GM18858 (cell line): ENCODE data around the gene ITPR1.

Experiments used
- ATAC-seq: cut with Tn5 transposase; IDR thresholded peaks from one replicate; pipeline ENCODE4 v1.9.1; 2021; ENCODE audit not compliant: unreplicated experiment

ITPR1 gene

GRCh38 chr3:4838621-4839022 is 345.5 kb downstream of the ITPR1 start:
- peak; percentile 78 for ATAC-seq

DNA sequence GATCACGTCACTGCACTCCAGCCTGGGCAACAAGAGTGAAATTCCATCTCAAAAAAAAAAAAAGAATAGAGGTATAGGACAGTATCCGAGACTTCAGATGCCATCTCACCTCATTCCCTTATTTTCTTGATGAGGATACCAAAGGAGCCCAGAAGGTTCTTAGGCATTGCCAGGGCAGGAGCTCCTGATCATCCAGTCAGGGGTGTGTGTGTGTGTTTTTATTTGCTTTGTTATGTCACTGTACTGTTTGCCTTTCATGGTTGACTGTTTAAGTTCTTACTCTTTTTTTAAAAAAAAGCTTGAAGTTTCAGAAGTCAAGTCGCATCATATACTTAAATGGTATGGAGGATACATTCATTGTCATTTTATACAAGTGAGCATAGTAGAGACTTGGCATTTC is 346.1 kb downstream of the ITPR1 start:
- ATAC-seq, result no peak

DNA sequence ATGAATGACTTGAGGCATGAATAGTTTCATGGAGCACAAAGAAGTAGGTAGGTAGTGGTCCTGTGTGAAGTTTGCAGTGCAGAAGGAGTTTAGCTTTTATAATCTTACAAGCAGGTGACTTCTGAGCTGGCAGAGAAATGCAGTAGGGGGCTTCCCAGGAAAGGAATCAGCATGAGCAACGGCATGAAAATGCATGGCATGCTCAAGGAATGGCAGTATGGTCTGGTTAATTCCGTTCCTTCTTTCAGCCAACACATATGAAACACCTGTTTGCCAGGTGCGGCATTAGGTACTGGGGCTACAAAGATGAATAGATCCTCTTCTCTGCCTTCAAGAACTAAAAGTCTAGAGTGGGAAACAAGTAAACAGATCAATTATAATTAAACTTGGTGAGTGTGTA is 348.1 kb downstream of the ITPR1 start:
- no peak for ATAC-seq

DNA sequence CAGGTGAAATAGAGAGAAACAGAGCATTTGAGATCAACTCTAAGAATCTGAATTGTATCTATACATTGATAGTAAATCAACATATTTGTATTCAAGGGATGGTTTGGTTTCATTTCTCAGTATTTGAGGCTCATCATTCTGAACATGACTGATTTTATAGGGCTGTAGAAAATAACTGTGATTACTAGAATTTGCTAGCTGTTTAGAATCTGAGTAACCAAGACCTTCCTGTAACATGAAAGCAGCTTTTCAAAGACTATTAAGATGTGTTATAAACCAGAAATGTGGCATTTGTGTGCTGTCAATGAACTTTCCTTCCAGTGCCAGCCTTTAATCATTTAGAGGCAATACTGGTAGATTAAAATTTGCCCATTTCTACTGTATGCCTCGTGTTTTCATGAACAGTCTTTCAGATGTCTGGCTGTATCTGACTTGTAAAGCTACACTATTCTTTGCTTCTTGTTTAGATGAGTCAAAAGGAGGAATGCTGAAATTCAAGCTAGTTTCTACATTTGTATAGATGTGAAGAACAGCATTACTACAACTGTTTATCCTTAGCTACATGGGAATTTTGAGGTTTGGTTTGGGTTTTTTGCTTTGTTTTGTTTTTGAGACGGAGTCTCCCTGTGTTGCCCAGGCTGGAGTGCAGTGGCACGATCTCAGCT is 348.8 kb downstream of the ITPR1 start:
- no peak for ATAC-seq

GRCh38 chr3:4843619-4844018 is 350.5 kb downstream of the ITPR1 start:
- no peak for ATAC-seq

- peak; percentile 80 for ATAC-seq
These were observed 352.7 kb downstream of the ITPR1 start for GRCh38 chr3:4845882-4846281.

DNA sequence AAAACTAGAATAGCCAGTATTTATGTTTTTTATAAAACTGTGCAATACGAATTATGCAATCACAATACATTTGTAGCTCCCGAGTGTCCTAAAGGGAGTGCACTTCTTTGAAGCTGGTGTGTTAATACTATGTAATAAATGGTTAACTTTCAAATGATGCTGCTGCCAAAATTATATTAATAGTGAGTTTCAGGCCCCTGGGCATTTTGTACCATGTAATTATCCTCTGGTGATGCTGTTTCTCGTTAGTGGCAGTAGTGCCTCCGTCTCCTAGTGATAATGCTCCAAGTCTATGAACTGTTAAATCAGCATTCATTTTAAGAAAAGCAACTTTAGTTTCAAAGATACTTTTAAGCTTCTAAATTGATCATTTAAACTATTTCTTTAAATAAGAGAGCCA is 353.4 kb downstream of the ITPR1 start:
- ATAC-seq, result no peak

DNA sequence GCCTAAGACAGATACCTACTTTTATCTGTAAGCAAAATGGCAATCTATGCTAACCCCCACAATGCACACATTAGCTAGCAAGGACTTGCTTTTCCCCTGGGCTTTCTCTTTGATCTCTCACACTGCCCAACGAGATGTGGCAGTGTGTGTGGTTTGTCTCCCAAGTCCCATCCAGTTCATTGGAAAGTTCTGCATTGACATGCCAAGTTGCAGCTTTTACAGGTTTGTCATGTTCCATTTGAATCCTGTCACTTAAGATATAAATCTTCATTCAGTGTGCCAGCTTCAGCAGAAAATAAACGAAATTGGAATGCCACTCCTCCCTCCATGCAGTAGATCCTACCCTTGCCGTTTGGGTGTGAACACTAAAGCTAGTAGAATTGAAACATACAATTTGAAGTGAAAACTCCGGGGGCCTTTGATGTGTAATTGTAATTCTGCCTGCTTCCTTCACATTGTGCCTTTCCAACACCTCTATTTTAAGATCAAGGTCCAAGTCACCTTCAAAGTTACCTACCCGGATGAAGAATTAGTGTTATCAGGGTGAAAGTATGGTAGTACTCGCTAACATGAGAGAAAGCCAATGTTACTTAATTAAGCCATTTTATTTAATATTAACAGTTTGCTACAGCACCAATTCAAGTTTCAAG is 355.2 kb downstream of the ITPR1 start:
- no peak for ATAC-seq

DNA sequence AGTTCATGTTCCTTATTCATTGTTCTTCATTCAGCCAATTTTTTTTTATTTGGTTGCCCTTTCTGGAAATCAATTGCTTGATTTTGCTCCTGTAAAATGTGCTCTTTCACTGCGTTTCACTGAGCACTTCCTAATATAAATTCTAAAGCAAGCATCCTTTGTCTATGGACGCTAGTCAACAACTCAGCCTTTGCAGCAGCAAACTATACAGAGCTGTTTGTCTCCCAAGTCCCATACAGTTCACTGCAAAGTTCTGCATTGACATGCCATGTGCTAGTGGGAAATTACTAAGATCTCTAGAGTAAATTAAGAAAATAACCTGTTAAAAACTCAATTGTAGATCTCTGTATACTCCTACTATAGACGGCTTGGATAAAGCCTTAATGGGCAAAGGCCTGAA is 356.0 kb downstream of the ITPR1 start:
- no peak for ATAC-seq

GRCh38 chr3:4849739-4850138 is 356.6 kb downstream of the ITPR1 start:
- ATAC-seq, result no peak

DNA sequence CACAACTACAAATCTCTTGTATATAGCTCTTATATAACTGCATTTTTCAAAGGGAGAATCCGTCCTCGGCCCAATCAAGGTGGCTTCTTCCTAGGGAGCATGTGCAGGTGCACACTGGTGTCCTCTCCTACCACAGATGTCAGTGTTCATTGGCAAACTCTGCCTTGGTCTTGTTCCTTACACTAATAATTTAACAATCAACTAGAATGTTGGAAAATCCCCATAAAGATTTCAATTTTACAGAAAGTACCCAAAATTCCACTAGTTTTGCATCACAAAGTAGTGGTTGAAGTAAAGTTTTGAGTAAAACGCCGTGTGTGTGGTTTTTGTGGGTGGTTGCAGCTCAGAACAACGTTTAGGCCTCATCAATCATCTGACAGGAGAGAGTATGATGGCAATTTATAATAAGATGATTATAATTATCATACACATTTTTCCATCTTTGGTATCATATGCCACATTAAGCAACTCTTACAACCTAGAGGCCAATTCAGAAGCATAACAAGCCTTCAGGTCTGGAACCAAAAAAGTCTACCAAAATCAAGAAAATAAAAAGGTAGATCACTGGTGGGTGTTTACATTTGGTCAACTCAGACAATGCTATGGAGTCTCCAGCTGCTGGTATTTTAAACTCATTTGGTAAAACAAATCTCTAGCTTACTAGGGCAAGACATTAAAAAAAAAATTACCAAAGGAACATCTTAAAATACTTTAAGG is 357.2 kb downstream of the ITPR1 start:
- peak; percentile 26 for ATAC-seq

DNA sequence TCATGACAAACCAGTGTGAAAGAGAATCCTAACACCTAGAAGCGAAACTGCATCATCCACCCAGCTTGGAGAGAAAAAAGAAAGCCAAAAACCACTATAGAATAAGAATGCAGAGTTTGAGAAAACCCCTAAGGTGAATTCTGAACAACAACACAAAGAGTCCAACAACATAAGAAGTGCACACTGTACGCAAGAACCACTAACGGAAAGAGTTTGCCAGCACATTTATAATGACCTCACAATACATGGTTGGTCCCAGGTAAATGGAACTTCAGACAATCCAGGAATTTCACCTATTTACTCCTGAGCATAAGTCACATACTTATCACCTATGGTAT is 357.7 kb downstream of the ITPR1 start:
- ATAC-seq, result peak; percentile 42

- no peak for ATAC-seq
These were observed 359.9 kb downstream of the ITPR1 start for GRCh38 chr3:4852780-4853748.

- ATAC-seq, result no peak
These were observed 360.6 kb downstream of the ITPR1 start for GRCh38 chr3:4853749-4854140.

DNA sequence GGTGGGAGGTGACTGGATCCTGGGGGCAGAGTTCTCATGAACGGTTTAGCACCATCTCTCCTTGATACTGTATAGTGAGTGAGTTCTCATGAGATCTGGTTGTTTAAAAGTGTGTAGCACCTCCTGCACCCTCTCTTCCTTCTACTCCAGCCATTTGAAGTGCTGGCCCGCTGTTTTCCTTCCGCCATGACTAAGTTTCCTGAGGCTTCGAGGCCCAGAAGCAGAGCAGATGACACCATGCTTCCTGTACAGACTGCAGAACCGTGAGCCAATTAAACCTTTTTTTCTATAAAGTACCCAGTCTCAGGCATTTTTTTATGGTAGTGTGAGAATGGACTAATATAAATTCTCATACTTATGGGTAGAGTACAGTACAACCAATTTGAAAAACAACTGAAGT is 362.5 kb downstream of the ITPR1 start:
- ATAC-seq, result no peak

GRCh38 chr3:4856136-4856535 is 363.0 kb downstream of the ITPR1 start:
- ATAC-seq, result no peak

- ATAC-seq, result no peak
These were observed 363.4 kb downstream of the ITPR1 start for GRCh38 chr3:4856564-4856963.

- no peak for ATAC-seq
These were observed 363.8 kb downstream of the ITPR1 start for GRCh38 chr3:4856986-4857385.

DNA sequence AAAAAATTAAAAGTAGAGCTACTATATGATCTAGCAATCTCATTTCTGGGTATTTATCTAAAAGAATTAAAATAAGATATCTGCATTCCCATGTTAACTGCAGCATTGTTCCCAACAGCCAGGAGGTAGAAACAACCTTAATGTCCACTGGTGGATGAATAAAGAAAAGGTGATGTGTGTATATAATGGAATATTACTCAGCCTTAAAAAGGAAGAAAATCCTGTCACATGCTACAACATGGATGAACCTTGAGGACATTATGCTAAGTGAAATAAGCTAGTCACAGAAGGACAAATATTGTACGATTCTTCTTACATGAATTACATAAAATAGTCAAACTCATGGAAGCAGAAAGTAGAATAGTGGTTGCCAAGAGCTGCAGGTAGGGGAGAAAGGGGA is 366.6 kb downstream of the ITPR1 start:
- ATAC-seq, result no peak

DNA sequence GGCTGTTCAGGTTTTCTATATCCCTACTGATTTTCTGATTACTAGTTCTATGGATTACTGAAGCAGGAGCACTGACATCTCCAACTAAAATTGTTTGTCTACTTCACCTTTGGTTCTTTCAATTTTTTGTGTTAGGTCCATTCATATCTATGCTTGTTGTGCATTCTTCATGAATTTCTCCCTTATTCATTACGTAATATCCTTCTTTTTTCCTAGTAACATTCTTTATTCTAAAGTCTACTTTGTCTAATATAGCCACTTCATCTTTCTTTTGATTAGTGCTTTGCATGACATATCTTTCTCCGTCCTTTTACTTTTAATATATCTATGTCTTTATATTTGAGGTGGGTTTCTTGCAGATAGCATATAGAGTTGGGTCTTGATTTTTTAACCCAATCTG is 369.8 kb downstream of the ITPR1 start:
- ATAC-seq, result no peak

- no peak for ATAC-seq
These were observed 371.4 kb downstream of the ITPR1 start for GRCh38 chr3:4864503-4864902.
